Esophagus (tissue), 2 donors: ENCODE results near the gene PRRC1. TPM values are rescaled to one million over a fixed set of nuclear protein-coding genes. Genes with fewer than 3 reads are reported as not detected.
"Not testable (repeated sequence)": the region's sequence is repeated elsewhere in the genome, so short reads cannot be mapped to it uniquely, and the experiment has no call there.

Source experiments
- H3K27ac ChIP-seq, 2 donors: one replicate each; pipeline ENCODE4 v1.5.1; 2013; ENCODE audit warnings: low read depth in 2 of 2, mild to moderate bottlenecking in 2 of 2, inconsistent platforms in 1 of 2, low read length in 1 of 2, moderate library complexity in 1 of 2
- H3K27me3 ChIP-seq, 2 donors: one replicate each; pipeline ENCODE4 v1.6.1; 2013; ENCODE audit warnings: low read length in 2 of 2, control low read depth in 1 of 2, mild to moderate bottlenecking in 1 of 2; ENCODE audit not compliant: insufficient read depth in 2 of 2, control insufficient read depth in 1 of 2
- H3K36me3 ChIP-seq, 2 donors: one replicate each; pipeline ENCODE4 v1.6.1; 2013; ENCODE audit warnings: low read length in 1 of 2; ENCODE audit not compliant: control insufficient read depth in 2 of 2, insufficient read depth in 2 of 2
- H3K4me1 ChIP-seq, 2 donors: one replicate each; pipeline ENCODE4 v1.6.1; 2013; ENCODE audit warnings: low read length in 1 of 2; ENCODE audit not compliant: control insufficient read depth in 2 of 2, insufficient read depth in 2 of 2
- H3K4me3 ChIP-seq, 2 donors: one replicate each; pipeline ENCODE4 v1.5.1; 2013; ENCODE audit warnings: low read length in 2 of 2, mild to moderate bottlenecking in 2 of 2, low read depth in 1 of 2, moderate library complexity in 1 of 2
- H3K9me3 ChIP-seq, 2 donors: one replicate each; pipeline ENCODE4 v1.6.1; 2013; ENCODE audit warnings: mild to moderate bottlenecking in 2 of 2, low read depth in 1 of 2, low read length in 1 of 2, moderate library complexity in 1 of 2; ENCODE audit not compliant: control insufficient read depth in 2 of 2, insufficient read depth in 1 of 2
- WGBS, 2 donors: extraction: QIAGEN DNeasy Blood & Tissue Kit; methylation state at CpG; one replicate each; pipeline ENCODE4 v1.1.7; 2013; 5-methylcytosine and 5-hydroxymethylcytosine counted together
- polyA plus RNA-seq, 2 donors: library from polyadenylated mRNA; stranded (reverse); fragments of 200-250 nt; gene quantifications; one replicate each; pipeline ENCODE4 v1.2.3, GENCODE V29; 2013
- donor health status: healthy with polysubstance abuse.
- donor health status: Bipolar disorder and iron deficiency.

Gene PRRC1
- polyA plus RNA-seq, 2 donors: 16.7 to 22.2 TPM

GRCh38 chr5:127536687-127537086 is 19.2 kb downstream of the PRRC1 start:
- no peaks in the 10 kb centered on the region for H3K27me3 ChIP-seq
- no peak overlapping the region for H3K4me3 ChIP-seq
- H3K36me3 ChIP-seq: peaks cover 0 to 4% of the 10 kb centered on the region in 2 donors
- no peaks in the 10 kb centered on the region for H3K4me1 ChIP-seq
- 80 to 88% methylated on average over 2 of the region's 2 CpGs for WGBS, 2 donors
- H3K27ac ChIP-seq: no peak overlapping the region
- no peaks in the 10 kb centered on the region for H3K9me3 ChIP-seq

- not testable (repeated sequence) for H3K36me3 ChIP-seq, H3K4me3 ChIP-seq, H3K4me1 ChIP-seq, H3K27me3 ChIP-seq, H3K9me3 ChIP-seq, H3K27ac ChIP-seq
- WGBS, 2 donors: 98 to 99% methylated on average over 3 of the region's 3 CpGs
These were observed 23.1 kb downstream of the PRRC1 start for GRCh38 chr5:127540553-127540952.

GRCh38 chr5:127545249-127545648 is 27.8 kb downstream of the PRRC1 start:
- not testable (repeated sequence) for H3K4me1 ChIP-seq, H3K36me3 ChIP-seq, H3K9me3 ChIP-seq, H3K4me3 ChIP-seq, H3K27ac ChIP-seq, H3K27me3 ChIP-seq
- WGBS, 2 donors: 92% methylated on average over 1 of the region's 1 CpG; no CpG with 5 or more reads in 1 of the 2 donors

DNA sequence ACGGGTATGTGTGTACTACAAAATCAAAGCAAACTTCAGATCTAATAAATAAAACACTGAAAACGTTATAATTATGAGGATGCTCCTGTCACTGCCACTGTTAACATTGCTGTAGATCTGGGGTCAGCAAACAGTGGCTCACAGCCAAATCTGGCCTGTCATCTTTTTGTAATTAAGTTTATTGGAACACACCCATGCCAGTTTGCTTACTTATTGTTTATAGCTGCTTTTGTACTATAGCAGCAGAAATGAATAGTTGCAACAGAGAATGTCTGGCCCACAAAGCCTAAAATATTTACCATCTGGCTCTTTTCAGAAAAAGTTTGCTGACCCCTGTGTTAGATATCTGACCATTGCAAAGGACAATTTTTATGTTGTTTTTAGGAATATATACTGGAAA is 32.1 kb downstream of the PRRC1 start:
- peaks cover 0 to 2% of the 10 kb centered on the region in 2 donors for H3K36me3 ChIP-seq
- WGBS, 2 donors: 52 to 53% methylated on average over 2 of the region's 2 CpGs
- no peak overlapping the region for H3K4me3 ChIP-seq

DNA sequence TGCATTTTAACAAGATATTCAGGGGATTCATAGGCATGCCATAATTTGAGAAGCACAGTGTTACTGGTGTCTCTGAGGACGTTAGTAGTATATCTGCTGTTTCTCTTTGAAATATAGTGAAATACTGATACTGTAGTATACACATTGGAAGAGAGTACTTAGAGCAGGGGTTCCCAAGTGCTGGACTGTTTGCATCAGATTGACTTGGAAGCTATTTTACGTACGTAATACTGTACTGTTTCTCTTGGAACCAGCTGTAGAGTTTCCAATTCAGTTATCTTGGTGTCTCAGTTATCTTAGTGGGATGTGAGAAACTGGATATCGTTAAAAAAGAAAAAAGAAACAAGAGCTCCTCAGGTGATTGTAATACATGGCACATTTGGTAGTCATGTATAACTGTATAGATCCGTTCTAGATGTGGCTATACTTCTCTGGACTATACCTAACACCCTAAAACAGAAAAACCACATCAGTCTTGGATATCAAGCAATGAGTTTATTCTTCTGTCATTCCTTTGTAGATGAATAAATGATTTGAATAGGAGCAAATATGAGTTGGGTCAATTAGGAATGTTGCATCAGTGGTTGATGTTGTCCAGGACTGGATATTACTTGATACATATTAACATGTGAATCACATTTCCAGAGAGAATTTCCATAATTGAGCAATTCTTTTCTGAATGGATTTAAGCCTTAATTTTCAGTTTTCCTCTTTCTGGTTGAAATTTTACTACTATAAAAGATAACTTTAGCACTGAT is 33.4 kb downstream of the PRRC1 start:
- H3K4me1 ChIP-seq: no peaks in the 10 kb centered on the region
- H3K9me3 ChIP-seq: no peaks in the 10 kb centered on the region
- no peaks in the 10 kb centered on the region for H3K27me3 ChIP-seq
- H3K36me3 ChIP-seq: peaks cover 0 to 2% of the 10 kb centered on the region in 2 donors
- 90 to 93% methylated on average over 5 of the region's 5 CpGs for WGBS, 2 donors
- no peak overlapping the region for H3K27ac ChIP-seq
- no peak overlapping the region for H3K4me3 ChIP-seq

More for the DNA sequence above, 32.1 kb downstream of the PRRC1 start:
- no peaks in the 10 kb centered on the region for H3K9me3 ChIP-seq
- no peaks in the 10 kb centered on the region for H3K27me3 ChIP-seq
- H3K4me1 ChIP-seq: no peaks in the 10 kb centered on the region
- H3K27ac ChIP-seq: no peak overlapping the region

DNA sequence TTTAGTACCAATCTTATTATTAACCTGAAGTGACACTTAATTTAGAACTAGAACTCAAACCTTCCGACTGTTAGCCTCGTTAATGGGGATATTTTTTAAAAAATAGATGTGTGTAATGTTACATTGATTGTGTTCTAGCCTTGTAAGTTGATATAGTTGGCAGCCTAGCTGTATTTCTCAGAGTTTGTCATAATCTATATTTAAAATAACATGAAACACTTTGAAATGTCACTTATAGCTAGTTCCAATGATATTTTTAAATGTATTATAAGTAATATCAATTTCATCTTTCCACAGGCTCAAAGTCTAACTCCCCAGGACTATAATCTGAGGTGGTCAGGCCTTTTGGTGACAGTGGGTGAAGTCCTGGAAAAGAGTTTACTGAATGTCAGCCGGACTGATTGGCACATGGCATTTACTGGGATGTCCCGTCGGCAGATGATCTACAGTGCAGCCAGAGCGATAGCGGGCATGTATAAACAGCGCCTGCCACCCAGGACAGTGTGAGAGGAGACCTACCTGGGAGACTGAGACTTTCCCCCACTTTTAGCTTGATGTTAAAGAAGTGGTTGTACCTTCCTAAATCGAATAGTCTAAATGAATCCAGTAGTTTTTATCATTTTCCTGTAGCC is 34.1 kb downstream of the PRRC1 start:
- Histone ChIP-seq H3K27ac (no peak overlapping the region), H3K4me3 (no peak overlapping the region), H3K4me1 (no peaks in the 10 kb centered on the region), H3K27me3 (no peaks in the 10 kb centered on the region), H3K9me3 (no peaks in the 10 kb centered on the region), H3K36me3 (peaks cover 0 to 2% of the 10 kb centered on the region in 2 donors)
- 90% methylated on average over 9 of the region's 9 CpGs for WGBS, 2 donors

DNA sequence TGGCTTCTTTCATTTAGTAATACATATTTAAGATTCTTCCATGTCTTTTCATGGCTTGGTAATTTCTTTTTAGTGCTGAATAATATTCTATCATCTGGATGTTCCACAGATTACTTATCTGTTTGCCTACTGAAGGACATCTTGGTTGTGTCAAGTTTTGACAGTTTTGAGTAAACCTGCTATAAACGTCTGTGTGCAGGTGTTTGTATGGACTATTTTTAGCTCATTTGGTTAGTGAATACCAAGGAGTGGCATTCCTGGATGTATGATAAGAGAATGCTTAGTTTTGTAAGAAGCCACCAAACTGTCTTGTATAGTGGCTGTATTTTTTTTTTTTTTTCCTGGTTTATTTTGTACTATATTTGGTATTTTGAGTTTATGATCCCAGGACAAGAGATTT is 38.4 kb downstream of the PRRC1 start:
- Histone ChIP-seq H3K36me3 (peaks cover 0 to 2% of the 10 kb centered on the region in 2 donors), H3K27ac (no peak overlapping the region), H3K27me3 (no peaks in the 10 kb centered on the region), H3K9me3 (no peaks in the 10 kb centered on the region), H3K4me1 (no peaks in the 10 kb centered on the region), H3K4me3 (no peak overlapping the region)
- 19 to 43% methylated on average over 1 of the region's 1 CpG for WGBS, 2 donors

DNA sequence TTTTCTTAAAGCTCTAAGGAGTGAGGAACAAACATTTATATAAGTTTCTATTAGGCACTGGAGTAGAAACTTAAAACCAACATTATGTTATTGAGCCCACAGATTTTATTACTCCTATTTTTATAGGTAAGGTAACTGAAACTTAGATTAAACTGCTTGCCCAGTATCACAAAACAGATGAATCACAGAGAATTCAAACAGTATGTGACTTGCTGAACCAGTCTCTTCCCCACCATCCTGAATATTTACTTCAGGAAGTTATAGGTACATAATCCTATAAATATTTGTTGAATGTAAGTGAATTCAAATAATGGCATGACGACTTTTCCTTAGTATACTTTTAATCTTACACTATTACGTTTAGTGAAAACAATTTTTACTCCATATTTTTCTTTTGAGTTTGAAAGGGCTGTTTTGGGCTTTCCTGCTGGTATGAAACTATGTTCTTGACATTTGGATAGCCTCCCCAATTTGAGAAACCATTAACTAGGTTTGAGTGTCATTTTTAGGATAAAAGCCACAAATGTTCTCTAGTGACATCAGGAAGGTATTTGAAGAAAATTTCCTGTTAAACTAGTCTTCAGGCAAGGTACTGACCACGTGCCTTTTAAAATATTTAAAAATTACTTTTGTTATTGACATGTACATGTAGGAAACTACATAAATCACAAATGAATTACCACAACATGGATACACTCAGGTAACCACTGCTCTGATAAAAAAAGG is 39.3 kb downstream of the PRRC1 start:
- H3K36me3 ChIP-seq: peaks cover 0 to 2% of the 10 kb centered on the region in 2 donors
- no peak overlapping the region for H3K27ac ChIP-seq
- WGBS, 2 donors: 73 to 76% methylated on average over 3 of the region's 3 CpGs
- H3K27me3 ChIP-seq: no peaks in the 10 kb centered on the region
- H3K4me3 ChIP-seq: no peak overlapping the region
- no peaks in the 10 kb centered on the region for H3K9me3 ChIP-seq
- H3K4me1 ChIP-seq: no peaks in the 10 kb centered on the region

DNA sequence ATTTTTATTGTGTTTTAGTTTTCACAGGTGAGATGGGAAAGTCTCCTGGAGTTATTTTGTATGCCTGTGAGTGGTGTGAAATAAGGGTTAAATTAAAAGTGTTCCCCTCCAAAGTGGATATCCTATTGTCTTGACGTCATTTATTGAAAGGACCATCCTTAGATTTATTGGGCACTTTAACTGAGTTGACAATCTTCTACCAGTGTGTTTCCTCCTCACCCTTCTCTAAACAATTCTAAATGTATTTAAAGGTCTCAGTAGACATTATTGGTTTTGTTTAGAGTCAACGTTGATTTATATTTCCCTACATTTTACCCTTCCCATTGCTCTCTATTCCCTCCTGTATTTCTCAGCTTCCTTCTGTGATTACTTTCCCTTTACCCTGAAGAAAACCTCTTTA is 40.8 kb downstream of the PRRC1 start:
- Histone ChIP-seq H3K4me1 (no peaks in the 10 kb centered on the region), H3K36me3 (no peaks in the 10 kb centered on the region), H3K27ac (no peak overlapping the region), H3K9me3 (no peaks in the 10 kb centered on the region), H3K4me3 (no peak overlapping the region), H3K27me3 (no peaks in the 10 kb centered on the region)
- 62 to 63% methylated on average over 2 of the region's 2 CpGs for WGBS, 2 donors
